ENCODE results near the gene C15orf62. TPM values are rescaled to one million over a fixed set of nuclear protein-coding genes. Genes with fewer than 3 reads are reported as not detected.

The C15orf62 gene
- total RNA-seq, 1 experiment from 2014 or later, result 0.72 TPM

GRCh38 chr15:40739047-40739446, 30.7 kb upstream of the C15orf62 start:
- ChIA-PET CTCF (interaction anchor here (0.9 to 3.2 kb wide), 26 partner anchors 8 to 492 kb away, joined by 3 to 16 read pairs (median 4); partner anchors contain the start of genes CHP1, DNAJC17, EXD1 and GCHFR), POLR2A (interaction anchor here (0.6 to 1.8 kb wide), 4 partner anchors 25 to 62 kb away, joined by 3 to 8 read pairs (median 4); partner anchors contain the start of gene GCHFR)
- ATAC-seq (peak; percentile 63), DNase-seq (ENCODE audit: low spot score) (peak; percentile 20)
- Mint-ChIP-seq H3K4me1 (peaks cover 43% of the 10 kb centered on the region), H3K27ac (peak overlapping the region; percentile 91), H3K9me3 (no peaks in the 10 kb centered on the region), H3K27me3 (ENCODE audit: low read depth) (no peaks in the 10 kb centered on the region), H3K4me3 (peak overlapping the region; percentile 13; the same call in 1 of the 2 replicates), H3K36me3 (peaks cover 29% of the 10 kb centered on the region)
- no peak for TF ChIP-seq NFATC4 (CRISPR knock-in tag; IDR thresholded peaks at IDR 0.05)
- 0 out of 2 replicates have a peak, but pooled peaks have one; percentile 26 for TF ChIP-seq ZNF281 (CRISPR knock-in tag; IDR thresholded peaks at IDR 0.05)
- no peak for TF ChIP-seq USF1 (CRISPR knock-in tag; IDR thresholded peaks at IDR 0.05)

GRCh38 chr15:40739854-40740253, 29.9 kb upstream of the C15orf62 start:
- Mint-ChIP-seq H3K9me3 (no peaks in the 10 kb centered on the region), H3K27me3 (ENCODE audit: low read depth) (no peaks in the 10 kb centered on the region), H3K4me1 (peaks cover 43% of the 10 kb centered on the region), H3K36me3 (peaks cover 25% of the 10 kb centered on the region), H3K27ac (peak overlapping the region; percentile 91), H3K4me3 (no peak overlapping the region)
- ATAC-seq (peak; percentile 62), DNase-seq (ENCODE audit: low spot score) (no peak)
- ChIA-PET CTCF (interaction anchor here (0.9 to 3.2 kb wide), 24 partner anchors 8 to 491 kb away, joined by 3 to 16 read pairs (median 4); partner anchors contain the start of genes CHP1, DNAJC17, EXD1 and GCHFR), POLR2A (interaction anchor here (0.5 to 0.6 kb wide), 3 partner anchors 38 to 150 kb away, joined by 3 to 9 read pairs (median 4); no protein-coding TSS in a partner anchor)
- no peak for TF ChIP-seq NFATC4 (CRISPR knock-in tag; IDR thresholded peaks at IDR 0.05)
- no peak for TF ChIP-seq STAT6 (CRISPR knock-in tag; conservative IDR thresholded peaks at IDR 0.05; ENCODE audit: low read depth)
- no peak for TF ChIP-seq CTCF (IDR thresholded peaks at IDR 0.05)
- no peak for TF ChIP-seq OVOL2 (CRISPR knock-in tag; IDR thresholded peaks at IDR 0.05; ENCODE audit: borderline replicate concordance)
- TF ChIP-seq ZSCAN18 (CRISPR knock-in tag; IDR thresholded peaks at IDR 0.05), result no peak
- TF ChIP-seq AFF4 (CRISPR knock-in tag; IDR thresholded peaks at IDR 0.05; ENCODE audit: borderline replicate concordance), result no peak
- no peak for TF ChIP-seq FOXK1 (CRISPR knock-in tag; IDR thresholded peaks at IDR 0.05)
- TF ChIP-seq ZMAT4 (CRISPR knock-in tag; IDR thresholded peaks at IDR 0.05), result no peak
- TF ChIP-seq TEAD1 (CRISPR knock-in tag; IDR thresholded peaks at IDR 0.05), result no peak
- TF ChIP-seq RELA (CRISPR knock-in tag; IDR thresholded peaks at IDR 0.05; ENCODE audit: borderline replicate concordance), result no peak
- no peak for TF ChIP-seq ZNF416 (CRISPR knock-in tag; IDR thresholded peaks at IDR 0.05)
- no peak for TF ChIP-seq SP1 (CRISPR knock-in tag; conservative IDR thresholded peaks at IDR 0.05)
- no peak for TF ChIP-seq ZNF532 (CRISPR knock-in tag; IDR thresholded peaks at IDR 0.05; ENCODE audit: borderline replicate concordance)
